VCaP (cell line): ENCODE results near the gene RUVBL1.

ENCODE experiments used
- H3K27ac ChIP-seq: fragments of 450-650 bp; 2 replicates; pipeline ENCODE4 v1.5.1; 2017
- TF ChIP-seq, protein P1 (sequence below): fragments of 450-650 bp; conservative IDR thresholded peaks from 2 replicates; pipeline ENCODE4 v1.5.1; 2017; ENCODE audit warnings: mild to moderate bottlenecking, moderate library complexity

The RUVBL1 gene

DNA sequence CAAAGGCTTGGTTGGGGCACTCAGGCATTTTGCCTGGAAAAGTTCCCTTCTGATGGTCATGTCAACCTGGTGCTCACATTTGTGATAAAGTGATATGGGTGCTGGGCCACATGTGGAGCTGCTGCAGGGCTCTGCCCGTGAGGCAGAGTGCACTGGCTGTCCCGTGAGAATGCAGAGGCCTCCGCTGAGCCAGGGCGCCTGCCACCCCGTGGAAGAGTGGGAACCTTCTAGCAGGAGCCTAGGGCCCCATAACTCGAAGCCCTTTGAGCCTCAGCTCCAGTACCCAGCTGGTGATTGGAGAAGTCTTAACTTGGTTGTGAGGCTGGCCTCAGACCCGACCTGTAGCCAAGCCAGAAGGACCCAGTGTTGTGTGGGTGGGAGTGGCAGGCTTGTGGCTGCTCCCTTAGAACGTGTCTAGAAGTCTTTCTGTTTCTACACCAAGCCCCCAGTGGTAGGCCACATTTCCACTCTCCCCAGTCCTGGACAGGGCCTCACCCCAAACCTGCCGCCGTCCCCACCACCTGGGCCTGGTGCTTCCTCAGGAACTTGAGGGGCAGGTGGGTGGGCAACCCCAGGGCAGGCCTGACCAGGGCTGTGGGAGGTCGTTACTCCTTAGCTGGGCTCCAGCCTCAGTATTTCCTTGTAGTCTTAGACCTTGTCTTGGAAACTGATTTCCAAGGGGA lies 51.7 kb downstream of the RUVBL1 start:
- TF ChIP-seq, protein P1, sequence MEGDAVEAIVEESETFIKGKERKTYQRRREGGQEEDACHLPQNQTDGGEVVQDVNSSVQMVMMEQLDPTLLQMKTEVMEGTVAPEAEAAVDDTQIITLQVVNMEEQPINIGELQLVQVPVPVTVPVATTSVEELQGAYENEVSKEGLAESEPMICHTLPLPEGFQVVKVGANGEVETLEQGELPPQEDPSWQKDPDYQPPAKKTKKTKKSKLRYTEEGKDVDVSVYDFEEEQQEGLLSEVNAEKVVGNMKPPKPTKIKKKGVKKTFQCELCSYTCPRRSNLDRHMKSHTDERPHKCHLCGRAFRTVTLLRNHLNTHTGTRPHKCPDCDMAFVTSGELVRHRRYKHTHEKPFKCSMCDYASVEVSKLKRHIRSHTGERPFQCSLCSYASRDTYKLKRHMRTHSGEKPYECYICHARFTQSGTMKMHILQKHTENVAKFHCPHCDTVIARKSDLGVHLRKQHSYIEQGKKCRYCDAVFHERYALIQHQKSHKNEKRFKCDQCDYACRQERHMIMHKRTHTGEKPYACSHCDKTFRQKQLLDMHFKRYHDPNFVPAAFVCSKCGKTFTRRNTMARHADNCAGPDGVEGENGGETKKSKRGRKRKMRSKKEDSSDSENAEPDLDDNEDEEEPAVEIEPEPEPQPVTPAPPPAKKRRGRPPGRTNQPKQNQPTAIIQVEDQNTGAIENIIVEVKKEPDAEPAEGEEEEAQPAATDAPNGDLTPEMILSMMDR, result no peak
- H3K27ac ChIP-seq, result no peak overlapping the region

DNA sequence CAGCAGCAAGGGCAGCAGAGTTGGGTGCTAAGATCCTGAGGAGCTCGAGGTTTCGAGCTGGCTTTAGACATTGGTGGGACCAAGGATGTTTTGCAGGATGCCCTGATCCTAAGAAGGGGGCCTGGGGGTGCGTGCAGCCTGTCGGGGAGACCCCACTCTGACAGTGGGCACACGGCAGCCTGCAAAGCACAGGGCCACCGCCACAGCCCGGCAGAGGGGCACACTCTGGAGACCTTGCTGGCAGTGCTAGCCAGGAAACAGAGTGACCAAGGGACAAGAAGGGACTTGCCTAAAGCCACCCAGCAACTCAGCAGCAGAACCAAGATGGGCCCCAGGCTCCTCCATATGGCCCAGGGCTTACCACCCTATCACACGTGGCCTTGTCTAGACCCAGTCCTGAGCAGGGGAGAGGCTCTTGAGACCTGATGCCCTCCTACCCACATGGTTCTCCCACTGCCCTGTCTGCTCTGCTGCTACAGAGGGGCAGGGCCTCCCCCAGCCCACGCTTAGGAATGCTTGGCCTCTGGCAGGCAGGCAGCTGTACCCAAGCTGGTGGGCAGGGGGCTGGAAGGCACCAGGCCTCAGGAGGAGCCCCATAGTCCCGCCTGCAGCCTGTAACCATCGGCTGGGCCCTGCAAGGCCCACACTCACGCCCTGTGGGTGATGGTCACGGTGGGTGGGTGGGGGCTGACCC lies 52.6 kb downstream of the RUVBL1 start:
- H3K27ac ChIP-seq, result no peak overlapping the region
- TF ChIP-seq, protein P1, result no peak

DNA sequence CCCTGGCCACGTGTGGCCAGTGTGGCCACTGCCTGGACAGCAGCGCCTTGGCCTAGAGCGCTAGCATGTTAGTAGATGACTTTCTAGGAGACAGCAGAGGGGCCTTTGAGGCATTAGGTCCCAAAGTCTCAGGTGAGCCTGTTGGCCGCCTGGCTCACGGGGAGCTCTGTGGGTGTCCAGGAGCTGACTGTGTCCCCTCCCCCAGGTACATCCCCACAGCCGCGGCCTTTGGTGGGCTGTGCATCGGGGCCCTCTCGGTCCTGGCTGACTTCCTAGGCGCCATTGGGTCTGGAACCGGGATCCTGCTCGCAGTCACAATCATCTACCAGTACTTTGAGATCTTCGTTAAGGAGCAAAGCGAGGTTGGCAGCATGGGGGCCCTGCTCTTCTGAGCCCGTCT lies 54.3 kb downstream of the RUVBL1 start:
- H3K27ac ChIP-seq, result no peak overlapping the region; the same call in 1 of the 2 replicates
- TF ChIP-seq, protein P1, result no peak

DNA sequence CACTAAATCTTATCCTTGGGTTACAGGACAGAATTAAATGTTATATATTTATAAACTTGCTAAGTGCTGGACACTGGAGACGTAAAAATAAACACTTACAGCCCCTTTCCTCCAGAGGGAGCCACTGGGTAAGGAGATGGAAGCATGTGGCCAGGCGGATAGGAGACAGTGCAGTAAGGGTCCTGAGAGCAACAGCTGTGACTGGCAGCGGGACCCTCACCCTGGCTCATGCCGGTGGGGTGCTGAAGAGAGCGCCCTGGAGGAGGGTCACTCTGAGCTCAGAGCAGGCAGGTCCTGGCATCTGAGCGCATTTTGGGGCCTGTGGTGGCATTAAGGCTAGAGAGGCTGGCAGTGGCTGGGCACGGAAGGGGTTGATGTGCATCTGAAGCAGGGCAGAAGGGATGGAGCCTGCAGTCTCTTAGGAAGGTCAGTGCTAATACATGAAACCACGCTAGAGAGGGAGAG lies 55.4 kb downstream of the RUVBL1 start:
- TF ChIP-seq, protein P1, result peak; percentile 81
- H3K27ac ChIP-seq, result peak overlapping the region; percentile 19; the same call in 1 of the 2 replicates

DNA sequence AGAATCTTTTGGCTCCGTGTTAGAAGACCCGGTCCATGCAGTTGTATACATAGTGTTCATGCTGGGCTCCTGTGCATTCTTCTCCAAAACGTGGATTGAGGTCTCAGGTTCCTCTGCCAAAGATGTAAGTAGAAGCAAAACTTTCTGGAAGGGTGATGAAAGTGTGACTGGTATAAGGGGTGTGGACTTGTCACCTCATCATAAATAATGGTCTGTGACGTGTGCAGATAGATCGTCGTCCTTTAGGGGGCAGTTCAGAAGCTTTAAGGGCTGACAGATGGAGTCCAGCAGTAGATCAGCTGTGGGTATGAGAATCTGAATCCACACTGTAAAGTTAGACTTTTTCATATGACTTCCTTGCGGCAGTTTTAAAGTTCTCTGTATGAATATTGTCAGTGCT lies 56.1 kb downstream of the RUVBL1 start:
- H3K27ac ChIP-seq, result no peak overlapping the region
- TF ChIP-seq, protein P1, result no peak

DNA sequence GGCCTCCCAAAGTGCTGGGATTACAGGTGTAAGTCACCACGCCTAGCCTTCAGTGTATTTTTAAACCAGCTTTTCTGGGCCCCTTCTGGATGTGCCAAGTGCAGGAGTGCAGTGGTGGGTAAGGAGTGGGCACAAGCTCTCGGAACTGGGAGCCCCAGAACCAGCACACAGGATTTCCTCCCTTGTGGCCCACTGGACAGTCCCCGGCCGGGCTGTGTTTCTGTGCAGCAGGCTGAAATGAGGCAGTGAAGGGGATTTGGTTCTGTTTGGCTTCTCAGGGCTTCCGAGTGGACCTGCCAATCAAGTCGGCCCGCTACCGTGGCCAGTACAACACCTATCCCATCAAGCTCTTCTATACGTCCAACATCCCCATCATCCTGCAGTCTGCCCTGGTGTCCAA lies 56.9 kb downstream of the RUVBL1 start:
- TF ChIP-seq, protein P1, result no peak
- H3K27ac ChIP-seq, result no peak overlapping the region

DNA sequence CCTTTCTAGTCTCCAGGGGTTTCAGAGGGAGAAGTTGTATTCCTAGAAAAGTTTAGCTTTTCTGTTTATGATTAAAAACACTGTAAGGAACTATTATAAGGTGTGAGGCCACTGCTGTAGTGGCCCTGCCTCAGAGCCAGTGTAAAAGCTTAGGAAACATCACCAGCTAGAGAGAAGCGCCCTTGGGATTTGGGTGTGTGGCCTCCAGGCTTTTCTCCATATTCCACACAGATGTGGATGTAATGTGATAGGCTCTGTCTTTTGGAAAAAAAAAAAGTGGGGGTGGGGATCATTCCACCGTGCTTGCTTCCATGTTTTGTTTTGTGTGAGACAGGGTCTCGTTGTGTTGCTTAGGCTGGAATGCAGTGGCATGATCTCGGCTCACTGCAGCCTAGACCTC lies 57.5 kb downstream of the RUVBL1 start:
- no peak overlapping the region for H3K27ac ChIP-seq
- TF ChIP-seq, protein P1, result no peak
